Tibial nerve (tissue), 4 donors: Measurements from ENCODE around the gene RAB42.
"Not testable (repeated sequence)": the region's sequence is repeated elsewhere in the genome, so short reads cannot be mapped to it uniquely, and the experiment has no call there.

Experiments used
- CTCF ChIP-seq, 5 experiments: fragments of 200-600 bp in 3 of 5; fragments of 450-650 bp in 2 of 5; sonication (generic) in 3 of 5; IDR thresholded peaks; one replicate each; pipeline ENCODE4 v1.5.1; 2016 to 2019; ENCODE audit warnings: antibody characterized with exemption in 5 of 5, mild to moderate bottlenecking in 3 of 5, moderate library complexity in 2 of 5
- EP300 ChIP-seq, 2 donors: sonication (generic); formaldehyde crosslinking; IDR thresholded peaks; one replicate each; pipeline ENCODE4 v1.6.1; 2017; ENCODE audit warnings: antibody characterized with exemption in 2 of 2, mild to moderate bottlenecking in 1 of 2
- POLR2A ChIP-seq, 2 donors: fragments of 450-650 bp; IDR thresholded peaks; one replicate each; pipeline ENCODE4 v1.6.1; 2017; ENCODE audit warnings: antibody characterized with exemption in 2 of 2, mild to moderate bottlenecking in 2 of 2, moderate library complexity in 2 of 2

GRCh38 chr1:28593988-28594356, 1.9 kb downstream of the RAB42 start:
- not testable (repeated sequence) for TF ChIP-seq CTCF, POLR2A, EP300 (IDR thresholded peaks at IDR 0.05)
